ENCODE results near the gene PRDM15.

PRDM15 gene

GRCh38 chr21:41879190-41879998 is at the start of gene PRDM15:
PRDM15 (minus strand) TSS chr21:41879344; CDS start chr21:41860363, 18,981 bp downstream.
- peak; percentile 85 for DNase-seq

- no peak for DNase-seq
Observed at GRCh38 chr21:41928621-41929220, 49.6 kb upstream of the PRDM15 start.

GRCh38 chr21:41927727-41928409 is 48.7 kb upstream of the PRDM15 start:
- DNase-seq = no peak

- DNase-seq = no peak
Observed at GRCh38 chr21:41926807-41927171, 47.6 kb upstream of the PRDM15 start.

- DNase-seq = peak; percentile 37
Observed at GRCh38 chr21:41926117-41926806, 47.1 kb upstream of the PRDM15 start.

DNA sequence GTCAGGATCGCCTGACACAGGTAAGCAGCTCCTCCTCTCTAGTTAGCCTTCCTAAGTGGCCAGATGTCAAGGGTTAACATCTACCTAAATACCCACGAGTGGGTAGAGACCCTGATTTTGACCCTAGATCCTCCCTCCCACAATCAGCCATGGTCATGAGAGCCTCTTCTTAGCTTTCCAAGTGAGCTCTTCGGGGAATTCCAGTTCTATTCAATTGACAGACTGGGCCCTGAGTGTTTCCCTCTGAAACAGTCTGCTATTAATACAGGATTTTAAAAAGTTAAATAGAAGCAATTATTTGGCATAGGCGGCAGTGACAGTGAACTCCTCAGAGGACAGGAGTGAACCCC is 46.6 kb upstream of the PRDM15 start:
- DNase-seq = no peak

DNA sequence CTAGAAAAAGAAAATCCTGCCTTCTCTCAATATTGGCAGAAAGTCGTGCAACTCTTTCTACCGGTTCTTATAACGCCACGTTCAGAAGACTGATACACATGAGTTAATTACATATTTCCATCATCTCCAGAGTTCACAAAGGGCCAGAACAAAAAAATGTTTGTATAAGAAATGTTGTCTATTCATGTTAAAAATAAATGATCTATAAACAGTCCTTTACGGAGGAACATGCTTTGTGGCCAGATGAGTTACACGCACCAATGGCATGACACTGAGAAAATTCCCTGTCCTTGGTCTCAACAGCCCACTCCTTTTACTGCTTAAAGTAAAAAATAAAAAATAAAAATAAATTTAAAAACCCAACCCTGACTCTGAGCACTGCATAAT is 45.2 kb upstream of the PRDM15 start:
- DNase-seq = no peak

DNA sequence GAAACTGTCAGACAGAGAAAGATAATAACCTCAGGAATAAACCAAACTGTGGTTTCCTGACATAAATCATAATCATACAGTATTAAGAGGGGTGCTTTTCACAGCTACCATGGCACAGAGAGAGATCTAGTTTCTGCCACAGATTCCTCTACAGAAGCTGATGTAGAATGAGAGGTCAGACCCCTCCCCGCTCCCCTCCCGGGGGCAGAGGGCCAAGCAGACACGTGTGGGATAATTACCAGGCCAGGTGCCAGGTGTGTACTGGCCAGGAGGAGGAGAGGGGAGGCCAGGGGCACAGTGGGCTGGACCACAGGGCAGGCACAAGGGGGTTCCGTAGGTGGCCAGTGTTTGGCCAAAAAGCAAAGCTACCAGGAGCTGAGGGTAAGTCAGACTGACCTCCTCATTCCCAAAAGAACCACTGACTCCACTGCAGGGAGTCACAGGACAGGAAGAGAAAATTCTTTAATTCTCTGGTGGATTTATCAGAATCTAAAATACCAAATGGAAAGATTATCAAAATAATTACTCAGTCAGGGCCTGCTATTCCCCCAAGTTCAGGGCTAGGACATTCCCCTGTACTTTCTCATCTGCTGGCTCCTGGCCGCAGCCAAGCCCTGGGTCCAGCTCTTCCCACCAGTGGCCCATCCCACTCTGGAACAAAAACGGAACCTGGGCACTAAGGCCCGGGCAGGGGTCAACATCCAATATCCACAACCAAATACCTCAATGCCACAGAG is 44.7 kb upstream of the PRDM15 start:
- no peak for DNase-seq

GRCh38 chr21:41923186-41923585 is 44.0 kb upstream of the PRDM15 start:
- no peak for DNase-seq

GRCh38 chr21:41921021-41921420 is 41.9 kb upstream of the PRDM15 start:
- DNase-seq = no peak

- no peak for DNase-seq
Observed at GRCh38 chr21:41920476-41920875, 41.3 kb upstream of the PRDM15 start.

DNA sequence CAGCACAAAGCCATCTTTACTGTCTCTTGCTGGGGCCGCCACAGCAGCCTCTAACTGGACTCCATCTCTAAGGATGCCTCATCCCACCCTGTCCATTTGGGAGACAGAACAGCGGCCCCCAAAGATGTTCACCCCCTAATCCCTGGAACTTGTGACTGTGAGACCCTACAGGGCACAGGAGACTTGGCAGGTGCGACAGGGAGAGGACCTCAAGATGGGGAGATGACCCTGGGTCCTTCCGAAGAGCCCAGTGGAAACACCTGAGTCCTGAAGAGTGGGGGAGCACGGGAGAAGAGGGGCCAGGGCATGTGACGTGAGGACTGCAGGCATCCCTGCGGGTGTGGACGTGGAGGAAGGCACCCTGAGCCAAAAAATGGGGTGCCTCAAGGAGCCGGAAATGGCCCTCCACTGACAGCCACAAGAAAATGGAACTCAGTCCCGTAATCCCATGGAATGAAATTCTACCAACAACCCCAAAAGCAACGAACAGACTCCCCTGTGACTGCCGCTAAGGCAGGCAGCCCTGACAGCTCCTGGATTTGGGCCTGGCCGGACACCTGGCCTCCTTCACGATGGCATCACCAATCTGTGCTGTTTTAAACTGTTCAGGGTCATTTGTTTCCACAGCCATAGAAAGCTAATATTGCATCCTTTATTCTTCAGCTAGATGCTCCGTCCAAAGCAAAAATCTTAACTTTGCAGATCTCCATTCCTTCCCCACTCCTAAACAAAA is 40.7 kb upstream of the PRDM15 start:
- DNase-seq = no peak

DNA sequence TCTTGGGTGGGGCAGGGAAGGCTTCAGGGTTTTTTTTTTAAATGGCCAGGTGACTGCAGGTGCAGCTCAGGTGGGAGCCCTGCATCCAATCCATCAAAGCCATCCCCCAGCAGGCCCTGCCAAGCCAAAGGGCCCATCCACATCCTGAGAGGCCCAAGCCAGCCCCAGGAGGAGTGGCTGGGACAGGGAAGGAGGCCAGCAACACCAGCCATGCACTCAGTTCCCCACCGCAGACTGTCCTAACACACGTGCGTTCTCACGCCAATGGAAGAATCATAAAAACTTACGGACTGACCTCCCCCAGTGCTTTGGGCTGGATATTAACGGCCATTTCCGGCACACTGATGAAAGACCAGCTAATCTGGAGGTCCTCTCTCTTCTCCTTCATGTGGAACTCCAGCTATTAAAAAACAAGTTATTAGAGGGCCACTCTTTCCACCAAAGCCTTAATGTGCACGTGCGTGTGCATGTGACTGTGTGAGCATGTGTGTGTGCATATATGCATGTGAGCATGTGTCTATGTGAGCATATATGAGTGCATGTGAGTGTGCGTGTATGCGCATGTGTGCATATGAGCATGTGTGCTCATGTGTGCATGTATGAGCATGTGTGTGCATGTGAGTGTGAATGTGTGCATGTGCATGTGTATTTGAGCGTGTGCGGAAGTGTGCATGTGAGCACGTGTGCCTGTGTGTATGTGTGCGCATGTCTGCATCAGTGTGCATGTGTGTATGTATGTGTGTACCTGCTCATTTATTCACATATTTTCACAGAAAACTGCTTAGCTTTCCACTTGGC is 39.6 kb upstream of the PRDM15 start:
- DNase-seq = no peak

- no peak for DNase-seq
Observed at GRCh38 chr21:41917531-41917930, 38.4 kb upstream of the PRDM15 start.

GRCh38 chr21:41916888-41917433 is 37.8 kb upstream of the PRDM15 start:
- DNase-seq = no peak

GRCh38 chr21:41914965-41915364 is 35.8 kb upstream of the PRDM15 start:
- no peak for DNase-seq

GRCh38 chr21:41914358-41914757 is 35.2 kb upstream of the PRDM15 start:
- no peak for DNase-seq

DNA sequence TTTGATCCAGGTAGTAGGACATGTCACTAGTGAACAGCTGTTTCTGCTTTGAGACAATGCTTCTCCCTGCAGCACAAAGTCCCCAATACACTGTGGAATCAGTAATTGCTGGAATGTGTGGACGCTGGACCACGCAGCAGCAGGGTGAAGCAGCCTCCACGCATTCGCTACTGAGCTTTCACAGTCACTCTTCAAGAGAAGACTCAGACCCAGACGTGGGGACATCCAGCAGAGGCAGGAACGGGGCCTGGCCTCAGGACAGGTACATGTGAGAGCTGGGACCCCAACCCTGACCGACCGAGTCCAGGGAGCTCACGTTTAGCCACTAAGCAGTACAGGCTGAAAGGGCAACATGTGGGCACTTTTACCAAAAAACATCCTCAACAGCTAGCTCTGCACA is 34.1 kb upstream of the PRDM15 start:
- DNase-seq = no peak

GRCh38 chr21:41908829-41909228 is 29.7 kb upstream of the PRDM15 start:
- no peak for DNase-seq

- no peak for DNase-seq
Observed at GRCh38 chr21:41907496-41908258, 28.5 kb upstream of the PRDM15 start.

All from activated T-cell treated with anti-CD3 and anti-CD28 coated beads, Interleukin-2, amount 50 U/mL, for 1 hour (primary cell).